Measurements from ENCODE around the gene CPT1B. TPM values are rescaled to one million over a fixed set of nuclear protein-coding genes. Genes with fewer than 3 reads are reported as not detected.

The CPT1B gene
- total and polyA plus RNA-seq, 2 experiments from 2014 or later: 5.6 to 14.4 TPM

GRCh38 chr22:50605613-50606074 is 27.4 kb upstream of the CPT1B start (continued):
- no peak for TF ChIP-seq ZNF462 (CRISPR knock-in tag; IDR thresholded peaks at IDR 0.05)
- TF ChIP-seq STAT1 (IDR thresholded peaks at IDR 0.05; ENCODE audit: unreplicated experiment): no peak
- no peak for TF ChIP-seq ETS1 (IDR thresholded peaks at IDR 0.05)
- no peak for TF ChIP-seq NANOG (IDR thresholded peaks at IDR 0.05; ENCODE audit: borderline replicate concordance)
- TF ChIP-seq REST (IDR thresholded peaks at IDR 0.05; ENCODE audit: unreplicated experiment): no peak
- no peak for TF ChIP-seq ZNF114 (CRISPR knock-in tag; IDR thresholded peaks at IDR 0.05)
- no peak for TF ChIP-seq EZH2 (IDR thresholded peaks at IDR 0.05; ENCODE audit: low read depth, unreplicated experiment)
- no peak for TF ChIP-seq JUNB (IDR thresholded peaks at IDR 0.05; ENCODE audit: unreplicated experiment)

Data from GM23338 (cell line).